Activated naive CD8-positive, alpha-beta T cell treated with anti-CD3 and anti-CD28 coated beads, Interleukin-2, amount 10 ng/mL, durations not matched to agents 7 days and 5 days (primary cell): ENCODE data around the gene ABCC9. TPM values are rescaled to one million over a fixed set of nuclear protein-coding genes. Genes with fewer than 3 reads are reported as not detected.

Source experiments
- ATAC-seq: fragments of 150-1000 bp; cut with Tn5 transposase; one replicate; pipeline ENCODE4 v1.10.0; 2021; ENCODE audit warnings: low read depth, moderate library complexity
- POLR2A ChIA-PET: fragments of 350-600 bp; sonication (Branson Sonifier 250); formaldehyde crosslinking; loops from one replicate; lab custom pipeline; 2021; ENCODE audit warnings: antibody characterized with exemption; lab: Charles Lee
- DNase-seq: peaks from one replicate; pipeline ENCODE4 v3.0.0; 2021
- H3K27ac Mint-ChIP-seq: one replicate; pipeline ENCODE4 v1.8.0; 2022; ENCODE audit warnings: mild to moderate bottlenecking, mixed read lengths
- H3K27me3 Mint-ChIP-seq: one replicate; pipeline ENCODE4 v1.8.0; 2022; ENCODE audit warnings: mild to moderate bottlenecking, moderate library complexity, mixed read lengths
- H3K36me3 Mint-ChIP-seq: one replicate; pipeline ENCODE4 v1.8.0; 2021; ENCODE audit warnings: mild to moderate bottlenecking, mixed read lengths
- H3K4me1 Mint-ChIP-seq: one replicate; pipeline ENCODE4 v1.8.0; 2021; ENCODE audit warnings: mixed read lengths
- H3K4me3 Mint-ChIP-seq: one replicate; pipeline ENCODE4 v1.8.0; 2022; ENCODE audit warnings: mild to moderate bottlenecking, moderate library complexity, mixed read lengths
- H3K9me3 Mint-ChIP-seq: one replicate; pipeline ENCODE4 v1.8.0; 2021; ENCODE audit warnings: mixed read lengths
- total RNA-seq, 2 experiments: library from RNA; stranded (reverse); gene quantifications; one replicate each; pipeline ENCODE4 v1.2.3, GENCODE V29; 2021

Gene ABCC9
- total RNA-seq, 2 experiments from 2014 or later: not detected

DNA sequence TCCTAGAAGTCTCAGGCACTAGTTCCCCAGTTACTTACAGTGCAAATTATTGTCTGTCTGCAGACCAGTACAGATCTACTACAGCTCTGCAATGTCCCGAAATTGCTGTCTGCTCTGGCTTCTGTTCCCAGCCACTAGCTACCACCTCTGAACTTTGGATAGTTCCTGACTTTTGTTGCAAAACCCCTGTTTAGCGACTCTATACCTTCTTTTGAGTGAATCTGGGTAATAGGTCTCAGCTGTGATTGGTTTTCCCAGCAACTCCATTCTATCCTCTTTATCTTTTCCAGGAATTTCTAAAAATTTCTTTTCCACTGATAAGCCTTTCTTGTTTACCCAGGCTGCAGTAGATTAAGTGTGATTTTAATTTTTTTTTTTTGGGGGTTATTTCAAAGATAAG is 183.5 kb downstream of the ABCC9 start:
- POLR2A ChIA-PET: no interaction called here
- Mint-ChIP-seq H3K27ac (no peak overlapping the region), H3K9me3 (no peaks in the 10 kb centered on the region), H3K4me3 (no peak overlapping the region), H3K27me3 (peaks cover 2% of the 10 kb centered on the region), H3K36me3 (no peaks in the 10 kb centered on the region), H3K4me1 (no peaks in the 10 kb centered on the region)
- no peak for ATAC-seq
- DNase-seq: no peak

DNA sequence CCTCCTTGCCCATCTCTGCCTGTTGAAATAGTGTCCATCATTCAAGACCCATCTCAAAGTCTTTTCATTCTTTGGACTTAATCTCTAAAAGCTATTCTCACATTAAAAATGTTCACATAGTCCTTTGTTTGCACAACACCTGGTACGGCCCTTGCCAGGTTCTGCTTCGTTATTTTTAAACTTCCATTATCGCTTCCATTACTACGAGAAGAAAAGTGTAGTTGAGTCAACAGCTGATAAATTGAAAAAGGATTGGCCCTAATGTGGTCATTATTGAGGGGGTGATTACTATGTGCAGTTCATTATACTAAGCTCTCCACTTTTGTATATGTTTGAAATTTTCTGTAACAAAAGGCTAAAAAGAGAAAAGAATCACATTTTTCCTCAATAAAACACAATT is 184.5 kb downstream of the ABCC9 start:
- H3K4me3 Mint-ChIP-seq: no peak overlapping the region
- no peaks in the 10 kb centered on the region for H3K36me3 Mint-ChIP-seq
- H3K27ac Mint-ChIP-seq: no peak overlapping the region
- no peaks in the 10 kb centered on the region for H3K9me3 Mint-ChIP-seq
- H3K27me3 Mint-ChIP-seq: peaks cover 2% of the 10 kb centered on the region
- ATAC-seq: no peak
- POLR2A ChIA-PET: no interaction called here
- no peaks in the 10 kb centered on the region for H3K4me1 Mint-ChIP-seq
- DNase-seq: no peak

DNA sequence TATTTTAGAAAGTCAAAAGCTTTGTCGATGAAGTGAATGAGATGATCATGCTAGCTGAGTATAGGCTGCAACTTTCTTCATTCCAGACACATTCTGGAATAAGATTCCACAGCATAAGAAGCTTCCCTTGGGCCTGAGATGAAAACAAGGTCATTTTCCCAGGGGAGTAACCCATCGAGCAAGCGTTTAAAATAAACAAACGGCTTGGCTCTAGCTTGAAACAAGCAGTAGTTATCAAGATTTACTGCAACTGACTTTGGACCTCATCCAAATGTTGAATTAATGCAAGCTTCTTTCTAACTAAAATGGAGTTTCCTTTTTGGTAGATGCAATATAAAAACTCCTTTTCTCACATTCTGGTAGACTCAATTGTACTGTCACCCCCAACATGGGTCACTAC is 189.7 kb downstream of the ABCC9 start:
- no peaks in the 10 kb centered on the region for H3K36me3 Mint-ChIP-seq
- no peaks in the 10 kb centered on the region for H3K9me3 Mint-ChIP-seq
- H3K27ac Mint-ChIP-seq: no peak overlapping the region
- H3K27me3 Mint-ChIP-seq: no peaks in the 10 kb centered on the region
- no peak overlapping the region for H3K4me3 Mint-ChIP-seq
- POLR2A ChIA-PET: no interaction called here
- no peaks in the 10 kb centered on the region for H3K4me1 Mint-ChIP-seq
- ATAC-seq: no peak
- no peak for DNase-seq

Other genes with a start within 250 kb of the ABCC9 start
- gene KCNJ8, start 166.7 kb downstream of the ABCC9 start, total RNA-seq: not detected
- 10 to 100 TPM; 33.9 to 34.4 TPM for gene CMAS, start 104.8 kb upstream of the ABCC9 start, total RNA-seq